H1 (cell line): ENCODE data around the gene TRPC4. TPM values are rescaled to one million over a fixed set of nuclear protein-coding genes. Genes with fewer than 3 reads are reported as not detected.

Source experiments
- CTCF ChIA-PET: fragments of 300-600 bp; sonication (Branson Sonifier 250); formaldehyde crosslinking; loops from one replicate; lab custom pipeline; 2021; ENCODE audit not compliant: partially characterized antibody; lab: Charles Lee
- POLR2A ChIA-PET: fragments of 300-600 bp; sonication (Branson Sonifier 250); formaldehyde crosslinking; loops from one replicate; lab custom pipeline; 2021; ENCODE audit warnings: inconsistent platforms; ENCODE audit not compliant: partially characterized antibody; lab: Charles Lee
- DNase-seq, 2 experiments: peaks; one replicate each; pipeline versions ENCODE4 v3.0.0 to v3.0.0-alpha.2; 2010 to 2022; ENCODE audit warnings: low spot score in 2 of 2, low read depth in 1 of 2, mixed read lengths in 1 of 2
- FAIRE-seq: peaks from 2 replicates; lab custom pipeline; 2011; peaks lifted over from hg19 to GRCh38; lab: Jason Lieb, UNC
- H2AFZ ChIP-seq: 2 replicates; pipeline ENCODE4 v1.8.1; 2012; ENCODE audit warnings: low read length, inconsistent platforms
- H2AK5ac ChIP-seq: 2 replicates; pipeline ENCODE4 v1.6.1; 2013; ENCODE audit warnings: low read depth, low read length
- H2BK120ac ChIP-seq: replicated peaks from 2 replicates; pipeline ENCODE3; 2013; ENCODE audit warnings: low read depth, low read length, inconsistent platforms
- H2BK12ac ChIP-seq: 2 replicates; pipeline ENCODE4 v1.6.1; 2013; ENCODE audit warnings: low read depth, low read length
- H2BK15ac ChIP-seq: 2 replicates; pipeline ENCODE4 v1.6.1; 2013; ENCODE audit warnings: low read length
- H2BK20ac ChIP-seq: 2 replicates; pipeline ENCODE4 v1.6.1; 2013; ENCODE audit warnings: low read length
- H2BK5ac ChIP-seq: 2 replicates; pipeline ENCODE4 v1.6.1; 2013; ENCODE audit warnings: low read depth, low read length
- H3K14ac ChIP-seq: 2 replicates; pipeline ENCODE4 v1.6.1; 2013; ENCODE audit warnings: inconsistent platforms; ENCODE audit not compliant: insufficient read length
- H3K18ac ChIP-seq: 2 replicates; pipeline ENCODE4 v1.6.1; 2013; ENCODE audit warnings: low read length; ENCODE audit errors: extremely low read depth
- H3K23ac ChIP-seq: 2 replicates; pipeline ENCODE4 v1.6.1; 2013; ENCODE audit warnings: inconsistent platforms; ENCODE audit not compliant: insufficient read length
- H3K23me2 ChIP-seq: 2 replicates; pipeline ENCODE4 v1.6.1; 2013; ENCODE audit warnings: low read depth, low read length
- H3K27ac ChIP-seq: 2 replicates; pipeline ENCODE4 v1.6.1; 2011; ENCODE audit warnings: low read depth, low read length, inconsistent platforms
- H3K27me3 ChIP-seq, 4 experiments: replicated peaks in 1 of 4; 1 replicate in 1 of 4; 2 replicates in 3 of 4; pipeline versions ENCODE4 v1.6.1 to v1.8.1; 2011 to 2013; ENCODE audit warnings: low read length in 3 of 4, mild to moderate bottlenecking in 3 of 4, inconsistent platforms in 2 of 4, mixed read lengths in 2 of 4, moderate library complexity in 1 of 4; ENCODE audit not compliant: control insufficient read depth in 3 of 4, insufficient read depth in 3 of 4; ENCODE audit errors: extremely low read depth in 1 of 4
- H3K36me3 ChIP-seq, 4 experiments: 2 replicates each; pipeline versions ENCODE4 v1.6.1 to v1.8.1; 2011 to 2013; ENCODE audit warnings: mild to moderate bottlenecking in 4 of 4, low read length in 3 of 4, moderate library complexity in 2 of 4, control low read depth in 1 of 4, inconsistent platforms in 1 of 4; ENCODE audit not compliant: insufficient read depth in 4 of 4, control insufficient read depth in 2 of 4
- H3K4ac ChIP-seq: replicated peaks from 2 replicates; pipeline ENCODE3; 2013; ENCODE audit warnings: low read length, low read depth, mixed read lengths, inconsistent platforms; ENCODE audit not compliant: insufficient read length
- H3K4me1 ChIP-seq, 4 experiments: replicated peaks in 1 of 4; 1 replicate in 1 of 4; 2 replicates in 3 of 4; pipeline versions ENCODE4 v1.6.1 to v1.8.1; 2011 to 2013; ENCODE audit warnings: low read length in 3 of 4, inconsistent platforms in 2 of 4, mixed read lengths in 1 of 4; ENCODE audit not compliant: insufficient read depth in 4 of 4, control insufficient read depth in 3 of 4
- H3K4me2 ChIP-seq, 2 experiments: 2 replicates each; pipeline versions ENCODE4 v1.6.1 to v1.8.1; 2011 to 2013; ENCODE audit warnings: low read depth in 2 of 2, low read length in 2 of 2, control low read depth in 1 of 2, inconsistent platforms in 1 of 2, mild to moderate bottlenecking in 1 of 2; ENCODE audit not compliant: insufficient read depth in 1 of 2
- H3K4me3 ChIP-seq, 4 experiments: fragments of 200-600, 300-600 bp in 1 of 4; sonication (generic), shearing (Covaris generic), sonication (Bioruptor Twin) in 1 of 4; 2 replicates each; pipeline versions ENCODE4 v1.5.1 to v1.8.1; 2011 to 2016; ENCODE audit warnings: low read length in 4 of 4, low read depth in 3 of 4, control low read depth in 2 of 4, inconsistent platforms in 2 of 4, mild to moderate bottlenecking in 2 of 4, mixed read lengths in 1 of 4, moderate library complexity in 1 of 4; ENCODE audit not compliant: insufficient read depth in 2 of 4; ENCODE audit errors: extremely low read depth in 1 of 4
- H3K56ac ChIP-seq: replicated peaks from 2 replicates; pipeline ENCODE3; 2013; ENCODE audit warnings: low read depth, mild to moderate bottlenecking, mixed read lengths, low read length, inconsistent platforms; ENCODE audit not compliant: insufficient read length
- H3K79me1 ChIP-seq: 2 replicates; pipeline ENCODE4 v1.6.1; 2013; ENCODE audit warnings: low read depth, low read length, control low read depth
- H3K79me2 ChIP-seq, 2 experiments: 2 replicates each; pipeline versions ENCODE4 v1.6.1 to v1.8.1; 2012 to 2013; ENCODE audit warnings: low read length in 2 of 2, mild to moderate bottlenecking in 2 of 2, inconsistent platforms in 1 of 2; ENCODE audit not compliant: insufficient read depth in 2 of 2, control insufficient read depth in 1 of 2
- H3K9ac ChIP-seq, 4 experiments: replicated peaks in 1 of 4; 1 replicate in 1 of 4; 2 replicates in 3 of 4; pipeline versions ENCODE4 v1.6.1 to v1.8.1; 2011 to 2013; ENCODE audit warnings: low read depth in 3 of 4, low read length in 3 of 4, control low read depth in 2 of 4, mild to moderate bottlenecking in 2 of 4, moderate library complexity in 2 of 4, inconsistent platforms in 1 of 4; ENCODE audit errors: extremely low read depth in 1 of 4
- H3K9me3 ChIP-seq, 2 experiments: 2 replicates each; pipeline versions ENCODE4 v1.6.1 to v1.8.1; 2012 to 2013; ENCODE audit warnings: mild to moderate bottlenecking in 2 of 2, moderate library complexity in 2 of 2, control low read depth in 1 of 2, inconsistent platforms in 1 of 2, low read depth in 1 of 2, low read length in 1 of 2, mixed read lengths in 1 of 2; ENCODE audit not compliant: insufficient read depth in 2 of 2
- H4K20me1 ChIP-seq, 2 experiments: replicated peaks in 1 of 2; 2 replicates each; pipeline versions ENCODE3 to v1.8.1; 2011 to 2013; ENCODE audit warnings: inconsistent platforms in 2 of 2, low read length in 2 of 2, mild to moderate bottlenecking in 1 of 2; ENCODE audit not compliant: insufficient read depth in 2 of 2, control insufficient read depth in 1 of 2
- H4K5ac ChIP-seq: 2 replicates; pipeline ENCODE4 v1.6.1; 2013; ENCODE audit warnings: low read length, low read depth, mixed read lengths, inconsistent platforms; ENCODE audit not compliant: insufficient read length
- H4K8ac ChIP-seq: 2 replicates; pipeline ENCODE4 v1.8.0; 2013; ENCODE audit warnings: mild to moderate bottlenecking, moderate library complexity, low read length, inconsistent platforms; ENCODE audit not compliant: insufficient read depth; ENCODE audit errors: extremely low read depth
- H4K91ac ChIP-seq: replicated peaks from 2 replicates; pipeline ENCODE3; 2013; ENCODE audit warnings: low read length, mixed read lengths, inconsistent platforms; ENCODE audit not compliant: insufficient read length
- WGBS, 2 experiments: shearing (Covaris generic) in 1 of 2; methylation state at CpG; one replicate each; pipeline versions ENCODE4 v1.1.6 to v1.1.7; 2013 to 2015; ENCODE audit warnings: low lambda C conversion rate in 2 of 2, mixed read lengths in 2 of 2, inconsistent platforms in 1 of 2, low coverage in 1 of 2, missing lambda C conversion rate in 1 of 2; ENCODE audit not compliant: insufficient replicate concordance in 2 of 2, insufficient coverage in 1 of 2, insufficient read length in 1 of 2; ENCODE audit errors: extremely low coverage in 1 of 2, missing lambda C conversion rate in 1 of 2; 5-methylcytosine and 5-hydroxymethylcytosine counted together
- polyA plus RNA-seq, 7 experiments: library from polyadenylated mRNA; depleted of rRNA in 3 of 7; stranded (reverse) in 5 of 7; unstranded in 2 of 7; fragments of >200 nt in 5 of 7; fragments of 200-250 nt in 2 of 7; gene quantifications; 1 replicate in 5 of 7; 2 replicates in 1 of 7; 4 replicates in 1 of 7; pipeline versions ENCODE4 v1.2.1 to v1.2.3, GENCODE V29; 2011 to 2013; ENCODE audit warnings: missing spikeins in 2 of 7, mixed read lengths in 2 of 7
- total RNA-seq: library from RNA; stranded (reverse); fragmentation: NEBNext Ultra II Directional; extraction: Animal tissue kit (Norgen Biotek cat#: 25700); gene quantifications from 2 replicates; pipeline ENCODE4 v1.2.1, GENCODE V29; 2021

Gene TRPC4
- total and polyA plus RNA-seq, 2 of the 8 experiments (the other 6 are each of a cell fraction or from before 2014, with no cell fraction given) = 12.3 to 14.7 TPM

GRCh38 chr13:37735293-37735692 lies 134.3 kb downstream of the TRPC4 start:
- H3K4ac ChIP-seq = no peak overlapping the region
- H3K4me3 ChIP-seq = no peak overlapping the region
- H3K18ac ChIP-seq = no peak overlapping the region
- no peak overlapping the region for H2BK5ac ChIP-seq
- H2BK15ac ChIP-seq = no peak overlapping the region
- no peaks in the 10 kb centered on the region for H3K23me2 ChIP-seq
- no peaks in the 10 kb centered on the region for H3K36me3 ChIP-seq
- no peak overlapping the region for H3K14ac ChIP-seq
- H2AFZ ChIP-seq = no peak overlapping the region
- no peak overlapping the region for H2AK5ac ChIP-seq
- no peak overlapping the region for H2BK120ac ChIP-seq
- peaks cover 0 to 2% of the 10 kb centered on the region in 2 experiments; a peak in 1 of 4 replicates for H3K79me2 ChIP-seq
- H3K4me1 ChIP-seq = no peaks in the 10 kb centered on the region
- no peaks in the 10 kb centered on the region for H3K9me3 ChIP-seq
- POLR2A ChIA-PET = no interaction called here
- no peak overlapping the region for H3K9ac ChIP-seq
- H4K5ac ChIP-seq = no peak overlapping the region
- CTCF ChIA-PET = interaction anchor here (0.5 to 1.1 kb wide), 2 partner anchors 34 to 260 kb away, joined by 3 to 5 read pairs; no protein-coding TSS in a partner anchor
- H4K8ac ChIP-seq = no peak overlapping the region
- H4K91ac ChIP-seq = no peak overlapping the region
- no peak overlapping the region for H3K27ac ChIP-seq
- H3K27me3 ChIP-seq = no peaks in the 10 kb centered on the region
- WGBS, 2 experiments = 92% methylated on average over 4 of the region's 4 CpGs; no CpG with 5 or more reads in 1 of the 2 experiments
- H2BK20ac ChIP-seq = no peak overlapping the region
- H2BK12ac ChIP-seq = no peak overlapping the region
- H3K79me1 ChIP-seq = no peaks in the 10 kb centered on the region
- FAIRE-seq (no peak), DNase-seq (no peak)
- no peak overlapping the region for H3K4me2 ChIP-seq
- H3K56ac ChIP-seq = no peak overlapping the region
- no peaks in the 10 kb centered on the region for H4K20me1 ChIP-seq
- no peak overlapping the region for H3K23ac ChIP-seq
